Naive B cell (primary cell): ENCODE results near the gene IRGQ. TPM values are rescaled to one million over a fixed set of nuclear protein-coding genes. Genes with fewer than 3 reads are reported as not detected.

ENCODE experiments used
- polyA plus RNA-seq, 6 donors: library from polyadenylated mRNA; unstranded; fragments of 300-500 nt; fragmentation: Illumina TruSeq; gene quantifications; one replicate each; pipeline ENCODE4 v1.2.3, GENCODE V29; 2021; ENCODE audit warnings: low read depth in 6 of 6

Gene IRGQ
- polyA plus RNA-seq, 6 donors from 2014 or later = 0.93 to 2.4 (median 1.3) TPM; not detected in 1

Other genes starting within 250 kb of the IRGQ start
- gene CD177, start 242.4 kb downstream of the IRGQ start, polyA plus RNA-seq = under 1 TPM in 1 of 6 donors, not detected in 5; 0.28 TPM
- not detected for gene TEX101, start 181.2 kb downstream of the IRGQ start, polyA plus RNA-seq
- under 1 TPM in 4 of 6 donors, not detected in 2; 0.24 to 0.90 (median 0.45) TPM for gene LYPD3, start 130.5 kb downstream of the IRGQ start, polyA plus RNA-seq
- 1 to 10 TPM in 5 of 6 donors, under 1 TPM in 1; 0.26 to 4.2 (median 2.5) TPM for gene PHLDB3, start 91.4 kb downstream of the IRGQ start, polyA plus RNA-seq
- gene ETHE1, start 68.9 kb downstream of the IRGQ start, polyA plus RNA-seq = 10 to 100 TPM; 15.5 to 30.7 (median 24.0) TPM
- 1 to 10 TPM in 4 of 6 donors, under 1 TPM in 2; 0.39 to 2.2 (median 1.6) TPM for gene ZNF575, start 62.9 kb downstream of the IRGQ start, polyA plus RNA-seq
- gene XRCC1, start 20.6 kb downstream of the IRGQ start, polyA plus RNA-seq = 10 to 100 TPM; 24.4 to 32.4 (median 29.6) TPM
- gene PINLYP, start 20.3 kb downstream of the IRGQ start, polyA plus RNA-seq = 1 to 10 TPM in 5 of 6 donors, not detected in 1; 1.1 to 2.6 (median 2.0) TPM
- gene ZNF576, start 461 bp upstream of the IRGQ start, polyA plus RNA-seq = 10 to 100 TPM in 3 of 6 donors, 1 to 10 TPM in 3; 2.3 to 13.6 (median 10.1) TPM
- under 1 TPM in 3 of 6 donors, not detected in 3; 0.24 to 0.73 (median 0.25) TPM for gene SRRM5, start 16.0 kb upstream of the IRGQ start, polyA plus RNA-seq
- 10 to 100 TPM in 4 of 6 donors, 1 to 10 TPM in 2; 8.2 to 18.4 (median 11.1) TPM for gene ZNF428, start 23.5 kb upstream of the IRGQ start, polyA plus RNA-seq
- gene CADM4, start 43.7 kb upstream of the IRGQ start, polyA plus RNA-seq = under 1 TPM in 4 of 6 donors, not detected in 2; 0.12 to 0.22 (median 0.19) TPM
- 1 to 10 TPM in 1 of 6 donors, under 1 TPM in 4, not detected in 1; 0.37 to 1.1 (median 0.84) TPM for gene PLAUR, start 74.0 kb upstream of the IRGQ start, polyA plus RNA-seq
- not detected for gene IRGC, start 119.9 kb upstream of the IRGQ start, polyA plus RNA-seq
- gene SMG9, start 158.8 kb upstream of the IRGQ start, polyA plus RNA-seq = 10 to 100 TPM in 2 of 6 donors, 1 to 10 TPM in 4; 2.7 to 13.0 (median 8.2) TPM
- gene KCNN4, start 184.8 kb upstream of the IRGQ start, polyA plus RNA-seq = 10 to 100 TPM in 4 of 6 donors, 1 to 10 TPM in 2; 9.7 to 17.2 (median 10.3) TPM
- under 1 TPM in 2 of 6 donors, not detected in 4; 0.28 to 0.65 TPM for gene LYPD5, start 206.3 kb upstream of the IRGQ start, polyA plus RNA-seq
- gene ZNF283, start 231.2 kb upstream of the IRGQ start, polyA plus RNA-seq = 1 to 10 TPM in 5 of 6 donors, not detected in 1; 2.0 to 6.4 (median 5.5) TPM